CD14-positive monocyte (primary cell): ENCODE measurements around the gene KCNJ13. TPM values are rescaled to one million over a fixed set of nuclear protein-coding genes. Genes with fewer than 3 reads are reported as not detected.

Experiments used
- DNase-seq, 3 donors: peaks; one replicate each; pipeline ENCODE4 v3.0.0-alpha.2; 2011 to 2022
- H2AFZ ChIP-seq: 2 replicates; pipeline ENCODE4 v1.6.0; 2012; ENCODE audit warnings: mild to moderate bottlenecking, low read depth, low read length, inconsistent platforms; ENCODE audit not compliant: insufficient read depth, poor library complexity, severe bottlenecking
- H3K27ac ChIP-seq, 2 donors: 1 replicate in 1 of 2; 2 replicates in 1 of 2; pipeline ENCODE4 v1.5.1; 2012 to 2013; ENCODE audit warnings: low read length in 2 of 2, control low read depth in 1 of 2, inconsistent platforms in 1 of 2, low read depth in 1 of 2, mild to moderate bottlenecking in 1 of 2
- H3K27me3 ChIP-seq, 2 donors: one replicate each; pipeline versions ENCODE4 v1.6.0 to v1.6.1; 2011 to 2013; ENCODE audit warnings: low read length in 2 of 2; ENCODE audit not compliant: control insufficient read depth in 2 of 2, insufficient read depth in 2 of 2
- H3K36me3 ChIP-seq, 2 donors: replicated peaks in 1 of 2; 1 replicate in 1 of 2; 2 replicates in 1 of 2; pipeline versions ENCODE4 v1.5.1 to v1.6.1; 2012 to 2013; ENCODE audit warnings: low read length in 2 of 2, control low read depth in 1 of 2, inconsistent platforms in 1 of 2, mild to moderate bottlenecking in 1 of 2; ENCODE audit not compliant: insufficient read depth in 2 of 2, control insufficient read depth in 1 of 2
- H3K4me1 ChIP-seq, 2 donors: 1 replicate in 1 of 2; 2 replicates in 1 of 2; pipeline versions ENCODE4 v1.5.1 to v1.6.1; 2012 to 2013; ENCODE audit warnings: low read length in 2 of 2, control low read depth in 1 of 2, inconsistent platforms in 1 of 2, mild to moderate bottlenecking in 1 of 2, moderate library complexity in 1 of 2; ENCODE audit not compliant: insufficient read depth in 2 of 2, control insufficient read depth in 1 of 2
- H3K4me2 ChIP-seq: replicated peaks from 2 replicates; pipeline ENCODE3; 2012; ENCODE audit warnings: low read length, moderate library complexity, mild to moderate bottlenecking; ENCODE audit not compliant: poor library complexity, severe bottlenecking; ENCODE audit errors: extremely low read depth
- H3K4me3 ChIP-seq, 3 experiments: fragments of 200-600 bp in 1 of 3; sonication (generic) in 1 of 3; replicated peaks in 1 of 3; 1 replicate in 2 of 3; 2 replicates in 1 of 3; pipeline ENCODE4 v1.5.1; 2011 to 2013; ENCODE audit warnings: low read length in 3 of 3, mild to moderate bottlenecking in 3 of 3, control low read depth in 2 of 3, low read depth in 2 of 3, inconsistent platforms in 1 of 3, moderate library complexity in 1 of 3
- H3K79me2 ChIP-seq: 2 replicates; pipeline ENCODE4 v1.6.0; 2012; ENCODE audit warnings: mild to moderate bottlenecking, control low read depth, inconsistent platforms, low read length, moderate library complexity; ENCODE audit not compliant: insufficient read depth
- H3K9ac ChIP-seq: 2 replicates; pipeline ENCODE4 v1.6.0; 2017; ENCODE audit warnings: low read length, mild to moderate bottlenecking; ENCODE audit not compliant: insufficient read depth, poor library complexity, severe bottlenecking
- H3K9me3 ChIP-seq, 2 donors: replicated peaks in 1 of 2; 1 replicate in 1 of 2; 2 replicates in 1 of 2; pipeline versions ENCODE4 v1.5.1 to v1.6.1; 2012 to 2013; ENCODE audit warnings: low read length in 2 of 2, control low read depth in 1 of 2; ENCODE audit not compliant: control insufficient read depth in 1 of 2, insufficient read depth in 1 of 2
- H4K20me1 ChIP-seq: 2 replicates; pipeline ENCODE4 v1.6.0; 2012; ENCODE audit warnings: mild to moderate bottlenecking, low read length, control low read depth, moderate library complexity; ENCODE audit not compliant: insufficient read depth
- H3K27ac Mint-ChIP-seq, 7 donors: one replicate each; pipeline ENCODE4 v1.8.0; 2020; ENCODE audit warnings: mild to moderate bottlenecking in 7 of 7, mixed read lengths in 7 of 7, moderate library complexity in 6 of 7, inconsistent platforms in 2 of 7
- H3K27me3 Mint-ChIP-seq, 3 donors: one replicate each; pipeline ENCODE4 v1.8.0; 2021 to 2022; ENCODE audit warnings: low read depth in 3 of 3, mild to moderate bottlenecking in 3 of 3, mixed read lengths in 3 of 3, moderate library complexity in 3 of 3, inconsistent platforms in 1 of 3
- H3K36me3 Mint-ChIP-seq, 2 donors: one replicate each; pipeline ENCODE4 v1.8.0; 2020; ENCODE audit warnings: mixed read lengths in 2 of 2, inconsistent platforms in 1 of 2, mild to moderate bottlenecking in 1 of 2
- H3K4me1 Mint-ChIP-seq: one replicate; pipeline ENCODE4 v1.8.0; 2020; ENCODE audit warnings: mild to moderate bottlenecking, mixed read lengths
- H3K4me3 Mint-ChIP-seq, 2 donors: one replicate each; pipeline ENCODE4 v1.8.0; 2020; ENCODE audit warnings: mild to moderate bottlenecking in 2 of 2, mixed read lengths in 2 of 2, moderate library complexity in 1 of 2
- H3K9me3 Mint-ChIP-seq, 7 donors: one replicate each; pipeline ENCODE4 v1.8.0; 2020 to 2022; ENCODE audit warnings: mixed read lengths in 7 of 7, mild to moderate bottlenecking in 6 of 7, moderate library complexity in 6 of 7, inconsistent platforms in 2 of 7
- CTCF ChIP-seq: fragments of 200-600 bp; IDR thresholded peaks from one replicate; pipeline ENCODE4 v1.8.0; 2022; ENCODE audit warnings: antibody characterized with exemption, mild to moderate bottlenecking
- WGBS: methylation state at CpG from one replicate; pipeline ENCODE4 v1.1.5; 2013; ENCODE audit warnings: missing lambda C conversion rate; ENCODE audit not compliant: insufficient coverage; 5-methylcytosine and 5-hydroxymethylcytosine counted together
- intact Hi-C, 2 donors: fragments of 100-400 bp; cut with micrococcal nuclease; formaldehyde crosslinking; loops; one replicate each; pipeline versions ENCODE4 v1.15.0 to v1.15.1; 2023
- polyA plus RNA-seq, 3 donors: library from polyadenylated mRNA; depleted of rRNA in 1 of 3; unstranded in 2 of 3; stranded (reverse) in 1 of 3; fragments of 300-500 nt in 2 of 3; fragments of >200 nt in 1 of 3; fragmentation: Illumina TruSeq in 2 of 3; gene quantifications; 1 replicate in 2 of 3; 2 replicates in 1 of 3; pipeline ENCODE4 v1.2.3, GENCODE V29; 2012 to 2021

The KCNJ13 gene
- polyA plus RNA-seq, 3 donors: not detected

GRCh38 chr2:232773815-232774214 is 2.5 kb downstream of the KCNJ13 start:
- Histone ChIP-seq H3K36me3 (peaks cover 61 to 98% of the 10 kb centered on the region in 2 donors), H3K4me1 (no peaks in the 10 kb centered on the region), H3K4me2 (no peak overlapping the region), H3K9me3 (no peaks in the 10 kb centered on the region), H3K27me3 (no peaks in the 10 kb centered on the region), H4K20me1 (no peaks in the 10 kb centered on the region), H3K27ac (no peak overlapping the region), H3K9ac (no peak overlapping the region), H3K79me2 (no peaks in the 10 kb centered on the region), H2AFZ (no peak overlapping the region), H3K4me3 (no peak overlapping the region)
- H3K4me3 Mint-ChIP-seq: no peak overlapping the region
- no peak for DNase-seq
- WGBS: 89% methylated on average over 5 of the region's 9 CpGs
- H3K9me3 Mint-ChIP-seq: no peaks in the 10 kb centered on the region
- H3K27ac Mint-ChIP-seq: no peak overlapping the region
- peaks cover 59 to 62% of the 10 kb centered on the region in 2 donors for H3K36me3 Mint-ChIP-seq
- no peak for TF ChIP-seq CTCF
- H3K27me3 Mint-ChIP-seq: no peaks in the 10 kb centered on the region
- intact Hi-C loops: no loop called here
- H3K4me1 Mint-ChIP-seq: no peaks in the 10 kb centered on the region

GRCh38 chr2:232772531-232772930 is 3.8 kb downstream of the KCNJ13 start:
- Mint-ChIP-seq H3K27ac (peak overlapping the region in 2 of 7 donors; percentile 9 to 47), H3K27me3 (no peaks in the 10 kb centered on the region), H3K4me1 (no peaks in the 10 kb centered on the region), H3K4me3 (no peak overlapping the region), H3K36me3 (peaks cover 64 to 65% of the 10 kb centered on the region in 2 donors), H3K9me3 (no peaks in the 10 kb centered on the region)
- no peaks in the 10 kb centered on the region for H3K79me2 ChIP-seq
- H3K4me2 ChIP-seq: no peak overlapping the region
- peaks cover 68 to 98% of the 10 kb centered on the region in 2 donors for H3K36me3 ChIP-seq
- DNase-seq: no peak
- intact Hi-C loops: no loop called here
- H3K4me3 ChIP-seq: no peak overlapping the region
- H4K20me1 ChIP-seq: no peaks in the 10 kb centered on the region
- H3K4me1 ChIP-seq: no peaks in the 10 kb centered on the region
- no peak overlapping the region for H3K27ac ChIP-seq
- H2AFZ ChIP-seq: no peak overlapping the region
- no peak for TF ChIP-seq CTCF
- no peaks in the 10 kb centered on the region for H3K27me3 ChIP-seq
- H3K9ac ChIP-seq: no peak overlapping the region
- no CpG with 5 or more reads among the region's 2 CpGs for WGBS
- no peaks in the 10 kb centered on the region for H3K9me3 ChIP-seq
